GM04503 (cell line): ENCODE measurements around the gene THUMPD3.

Source experiments
- DNase-seq: peaks from one replicate; pipeline ENCODE4 v3.0.0-alpha.2; 2012; ENCODE audit warnings: low read depth

Gene THUMPD3

GRCh38 chr3:9397332-9397905 lies 34.6 kb downstream of the THUMPD3 start, which contains the start of gene SETD5:
Gene SETD5, plus strand, starts transcription at chr3:9397615. Its CDS starts 31,324 bp downstream, at chr3:9428939.
- peak; percentile 64 for DNase-seq

- no peak for DNase-seq
Observed at GRCh38 chr3:9397906-9398699, 35.2 kb downstream of the THUMPD3 start.

- DNase-seq = no peak
Observed at GRCh38 chr3:9398700-9399336, 36.0 kb downstream of the THUMPD3 start.

DNA sequence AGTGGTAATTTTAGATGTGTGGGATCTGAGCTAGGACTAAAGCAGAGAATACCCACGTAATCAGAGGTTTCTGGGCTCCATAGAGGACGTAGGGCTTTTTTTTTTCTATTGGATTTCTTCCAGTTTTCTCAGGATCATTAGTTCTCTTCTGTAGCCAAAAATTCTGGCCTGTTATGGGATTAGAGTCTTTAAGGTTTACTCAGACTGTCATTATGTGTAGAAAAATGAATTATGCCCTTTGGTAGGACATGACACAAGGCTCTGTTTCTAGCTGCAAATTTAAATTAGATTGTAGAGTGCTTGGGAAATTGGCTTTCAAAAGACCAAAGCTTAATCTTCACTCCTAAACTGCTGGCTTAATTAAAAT lies 36.5 kb downstream of the THUMPD3 start:
- no peak for DNase-seq

DNA sequence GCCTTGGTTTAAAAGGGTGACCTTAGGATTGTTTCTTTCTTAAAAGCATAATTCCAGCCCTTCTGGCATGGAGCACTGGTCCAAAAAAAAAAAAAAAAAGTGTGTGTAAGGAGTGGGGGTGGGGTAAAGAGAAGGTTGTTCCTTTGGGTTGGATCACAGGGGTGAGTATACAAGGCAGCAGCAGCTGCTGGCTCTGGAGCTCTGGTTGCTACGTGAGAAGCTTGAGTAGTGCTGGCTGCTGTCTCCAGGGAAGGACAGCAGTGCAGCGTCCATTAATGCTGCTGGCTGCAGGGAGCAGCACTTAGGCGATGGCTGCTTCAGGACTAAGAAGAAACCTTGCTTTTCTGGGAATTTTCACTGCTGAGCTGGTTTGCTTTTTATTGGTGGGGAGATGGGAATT lies 36.9 kb downstream of the THUMPD3 start:
- peak; percentile 76 for DNase-seq

DNA sequence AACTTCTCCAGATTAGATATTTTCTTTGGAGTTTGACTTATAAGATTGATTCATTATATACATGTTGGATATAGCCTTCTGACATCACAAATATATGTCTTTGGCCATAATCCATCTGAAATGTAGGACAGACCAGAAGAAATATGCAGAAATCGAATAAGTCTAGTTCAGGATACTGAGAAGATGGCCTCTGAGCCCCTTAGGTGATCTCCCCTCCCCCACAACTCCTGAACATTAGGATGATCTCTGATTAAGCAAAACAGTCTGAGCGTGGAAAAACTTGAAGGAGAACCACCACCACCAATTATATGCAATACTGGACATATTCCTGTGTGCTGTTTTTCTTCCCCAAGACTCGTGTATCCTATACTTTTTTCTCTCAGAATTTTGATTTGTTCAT lies 37.8 kb downstream of the THUMPD3 start:
- no peak for DNase-seq

DNA sequence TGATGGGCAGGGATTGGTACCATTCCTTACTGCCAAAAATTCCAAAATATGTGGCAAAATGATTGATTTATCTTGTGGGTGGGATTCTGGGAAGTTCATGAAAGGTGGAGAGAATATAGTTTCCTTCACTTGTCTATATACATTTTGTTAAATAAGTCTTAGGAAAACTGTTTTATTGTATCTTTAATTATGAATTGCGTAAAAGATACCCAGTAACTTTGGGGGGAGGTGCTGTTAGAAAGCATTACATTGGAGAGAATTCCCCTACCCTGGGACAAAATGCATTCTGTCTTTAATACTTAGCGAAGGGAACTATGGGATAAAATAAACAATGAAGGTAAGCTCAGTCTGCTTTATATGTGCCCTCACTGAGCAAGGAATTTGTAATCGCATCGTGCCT lies 39.1 kb downstream of the THUMPD3 start:
- no peak for DNase-seq

- DNase-seq = no peak
Observed at GRCh38 chr3:9402410-9403228, 39.8 kb downstream of the THUMPD3 start.

DNA sequence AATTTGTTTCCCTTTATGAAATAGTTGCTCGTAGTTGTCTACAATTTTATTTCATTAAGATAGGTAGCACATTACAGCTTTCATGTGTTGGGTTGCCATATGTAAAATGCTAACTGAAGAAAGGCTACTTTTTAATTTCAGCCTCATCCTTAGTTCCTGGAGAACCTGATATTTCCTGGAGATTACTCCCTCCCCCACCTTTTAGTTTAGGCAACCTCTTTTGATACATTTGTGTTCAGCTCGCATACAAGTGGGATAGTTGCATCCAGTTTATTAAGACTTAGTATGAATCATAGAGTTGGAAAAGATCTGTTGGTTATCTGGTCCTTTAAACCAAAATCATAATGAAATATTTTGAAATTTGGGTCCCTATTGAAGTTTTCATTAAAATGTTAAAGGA lies 40.6 kb downstream of the THUMPD3 start:
- DNase-seq = no peak

- DNase-seq = no peak
Observed at GRCh38 chr3:9404680-9405079, 41.8 kb downstream of the THUMPD3 start.

DNA sequence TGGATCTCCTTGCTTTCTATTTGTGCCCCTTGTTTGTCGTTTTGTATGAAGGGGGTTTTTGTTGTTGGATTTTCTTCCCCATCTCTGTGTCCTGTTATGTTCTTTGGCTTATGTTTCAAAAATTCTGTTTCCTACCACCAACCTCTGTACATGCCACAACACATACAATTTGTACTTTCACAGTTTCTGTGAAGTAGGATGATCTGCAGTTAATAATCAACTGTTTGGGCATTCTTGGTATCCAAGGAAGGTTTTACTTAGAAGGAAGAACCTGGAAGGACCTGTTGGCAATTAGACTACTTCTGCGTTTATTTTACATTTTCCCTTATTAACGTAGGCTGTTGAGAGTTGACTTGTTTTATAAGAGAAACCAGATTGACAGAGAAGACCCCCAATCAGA lies 42.9 kb downstream of the THUMPD3 start:
- DNase-seq = no peak

- DNase-seq = no peak
Observed at GRCh38 chr3:9406856-9407626, 44.2 kb downstream of the THUMPD3 start.

DNA sequence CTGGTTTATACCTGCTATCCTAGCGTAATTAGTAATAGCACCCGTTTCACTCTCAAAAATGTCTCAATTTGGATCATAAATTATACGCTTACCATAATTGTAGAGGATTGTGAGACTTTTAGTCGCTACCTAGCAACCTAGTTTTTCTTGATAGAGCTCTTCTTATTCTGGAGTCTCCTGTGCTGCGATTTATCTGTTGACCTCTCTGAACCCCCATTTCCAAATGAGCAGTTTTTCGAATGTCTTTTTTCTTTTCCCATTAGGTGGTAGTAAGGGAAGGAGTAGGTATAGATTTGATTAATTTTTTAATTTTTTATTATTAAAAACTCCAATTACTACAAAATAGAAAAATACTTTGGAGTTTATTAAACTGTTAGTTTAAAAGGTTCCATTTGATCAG lies 45.2 kb downstream of the THUMPD3 start:
- DNase-seq = no peak

GRCh38 chr3:9408546-9408945 lies 45.7 kb downstream of the THUMPD3 start:
- DNase-seq = no peak

DNA sequence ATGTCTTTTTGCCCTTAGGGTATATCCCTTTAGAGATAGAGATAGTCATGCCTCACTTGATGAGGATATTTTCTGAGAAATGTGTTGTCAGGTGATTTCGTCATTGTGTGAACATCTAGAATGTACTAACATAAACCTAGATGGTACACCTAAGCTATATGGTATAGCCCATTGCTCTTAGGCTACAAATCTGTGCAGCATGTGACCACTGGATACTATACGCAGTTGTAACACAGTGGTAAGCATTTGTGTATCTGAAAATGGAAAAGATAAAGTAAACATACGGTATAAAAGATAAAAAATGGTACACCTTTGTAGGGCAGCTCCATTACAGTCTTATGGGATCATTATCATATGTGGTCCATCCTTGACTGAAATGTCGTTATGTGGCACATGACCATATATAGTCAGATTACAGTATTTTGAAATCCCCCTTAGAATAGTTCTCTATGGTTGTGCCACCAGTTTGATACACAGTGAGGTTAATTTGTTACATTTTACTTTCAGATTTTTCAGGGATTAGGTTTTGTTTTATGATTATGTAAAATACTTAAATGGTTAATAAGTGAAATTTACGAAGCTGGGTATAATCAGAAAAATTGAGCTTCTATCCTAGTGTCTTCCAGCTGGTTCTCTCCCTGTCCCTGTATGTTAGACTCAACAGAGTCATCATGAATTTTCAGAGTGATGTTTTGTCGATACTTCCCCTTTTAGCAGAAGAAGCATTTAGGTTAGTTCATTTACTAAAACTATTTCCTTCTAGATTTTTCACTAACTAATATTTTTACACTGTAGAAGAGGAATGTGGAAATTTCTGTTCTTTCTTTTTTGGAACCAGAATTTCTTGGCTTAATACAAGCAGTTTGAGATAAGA lies 47.4 kb downstream of the THUMPD3 start:
- DNase-seq = no peak

- no peak for DNase-seq
Observed at GRCh38 chr3:9411302-9411701, 48.4 kb downstream of the THUMPD3 start.

DNA sequence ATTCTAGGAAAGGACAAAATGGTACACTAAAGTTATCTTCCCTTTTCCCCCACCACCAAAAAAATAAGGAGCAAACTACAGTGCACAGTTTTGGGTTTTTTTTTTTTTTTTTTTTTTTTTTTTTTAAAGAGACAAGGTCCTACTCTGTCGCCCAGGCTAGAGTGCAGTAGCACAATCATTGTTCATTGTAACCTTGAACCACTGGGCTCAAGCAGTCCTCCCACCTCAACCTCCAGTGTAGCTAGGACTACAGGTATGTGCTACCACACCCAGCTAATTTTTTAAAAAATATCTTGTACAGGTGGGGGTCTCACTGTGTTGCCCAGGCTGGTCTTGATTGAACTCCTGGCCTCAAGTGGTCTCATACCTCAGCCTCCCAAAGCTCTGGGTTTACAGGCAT lies 49.4 kb downstream of the THUMPD3 start:
- no peak for DNase-seq

DNA sequence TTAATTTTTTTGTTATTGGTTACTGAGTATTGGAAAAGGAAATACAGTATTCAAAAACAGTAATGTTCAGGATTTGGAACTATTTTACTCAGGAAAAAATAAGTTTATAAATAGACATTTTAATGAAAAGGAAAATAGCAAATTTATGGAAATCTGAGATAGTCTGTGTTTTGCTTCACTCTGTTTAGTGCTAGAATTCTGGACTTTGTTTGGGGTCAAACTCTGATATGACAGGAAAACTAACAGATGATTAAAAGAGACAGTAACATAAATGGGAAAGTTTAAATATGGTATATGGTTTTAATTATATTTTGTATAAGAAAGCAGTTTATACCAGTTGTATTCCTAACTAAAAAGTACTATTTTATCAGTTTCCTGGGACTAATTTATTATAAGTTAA lies 52.0 kb downstream of the THUMPD3 start:
- DNase-seq = no peak

DNA sequence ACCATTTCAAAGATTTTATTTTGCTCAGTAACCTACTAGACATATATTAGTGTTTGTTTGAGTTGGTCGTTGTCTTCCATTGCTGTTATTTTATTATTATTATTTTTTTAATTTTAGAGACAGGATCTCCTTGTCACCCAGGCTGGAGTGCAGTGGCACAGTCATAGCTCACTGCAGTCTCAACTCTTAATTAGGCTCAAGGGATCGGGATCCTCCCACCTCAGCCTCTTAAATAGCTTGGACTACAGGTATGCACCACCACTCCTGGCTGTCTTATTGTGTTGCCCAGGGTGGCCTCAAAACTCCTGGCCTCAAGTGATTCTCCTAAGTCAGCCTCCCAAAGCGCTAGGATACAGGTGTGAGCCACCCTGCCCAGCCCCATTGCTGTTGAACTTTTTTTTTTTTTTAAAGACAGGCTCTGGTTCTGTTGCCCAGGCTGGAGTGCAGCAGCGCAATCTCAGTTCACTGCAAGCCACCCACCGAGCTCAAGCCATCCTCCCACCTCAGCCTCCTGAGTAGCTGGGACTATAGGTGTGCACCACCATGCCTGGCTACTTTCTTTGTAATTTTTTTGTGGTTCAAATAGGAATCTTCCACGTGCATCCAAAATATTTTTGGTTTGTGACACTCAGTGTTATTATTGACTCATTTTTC lies 52.8 kb downstream of the THUMPD3 start:
- no peak for DNase-seq

GRCh38 chr3:9416139-9416780 lies 53.4 kb downstream of the THUMPD3 start:
- no peak for DNase-seq
